GM20431 (cell line): ENCODE data around the gene ZDHHC11.

Source experiments
- in situ Hi-C: fragments of 300-500 bp; cut with MseI, MboI; formaldehyde crosslinking; loops from one replicate; pipeline ENCODE4 v1.15.0; 2020; ENCODE audit warnings: low sequenced_read_pairs; ENCODE audit not compliant: unreplicated experiment

Gene ZDHHC11

DNA sequence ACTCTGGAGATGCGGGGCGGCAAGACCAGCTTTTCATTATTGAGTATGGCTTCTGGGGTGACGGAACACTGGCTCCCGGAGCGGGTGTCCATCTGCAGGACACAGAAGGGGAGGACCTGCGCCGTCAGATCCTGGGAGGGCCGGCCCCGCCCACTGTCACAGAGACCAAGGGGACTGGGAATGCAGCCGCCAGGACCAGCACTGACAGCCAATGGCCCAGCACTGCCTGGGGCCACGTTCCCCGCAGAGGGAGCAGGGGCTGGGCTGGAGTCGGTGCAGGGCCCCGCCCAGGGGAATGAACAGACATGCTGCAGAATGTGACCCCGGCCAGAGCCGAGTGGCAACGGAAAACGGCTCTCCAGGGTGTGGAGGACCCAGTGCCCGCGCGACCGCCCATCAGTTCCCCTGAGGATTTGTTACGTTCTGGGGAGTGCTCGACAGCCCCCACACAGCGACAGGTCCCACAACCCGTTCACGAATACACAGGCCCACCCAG is at the start of gene ZDHHC11:
ZDHHC11 (minus strand) TSS at position 476 of the 496 bp plus-strand sequence; CDS start at position 92, 384 bp downstream.
- in situ Hi-C loops, result no loop called here

GRCh38 chr5:893711-894110 is 42.9 kb upstream of the ZDHHC11 start:
- in situ Hi-C loops, result no loop called here

DNA sequence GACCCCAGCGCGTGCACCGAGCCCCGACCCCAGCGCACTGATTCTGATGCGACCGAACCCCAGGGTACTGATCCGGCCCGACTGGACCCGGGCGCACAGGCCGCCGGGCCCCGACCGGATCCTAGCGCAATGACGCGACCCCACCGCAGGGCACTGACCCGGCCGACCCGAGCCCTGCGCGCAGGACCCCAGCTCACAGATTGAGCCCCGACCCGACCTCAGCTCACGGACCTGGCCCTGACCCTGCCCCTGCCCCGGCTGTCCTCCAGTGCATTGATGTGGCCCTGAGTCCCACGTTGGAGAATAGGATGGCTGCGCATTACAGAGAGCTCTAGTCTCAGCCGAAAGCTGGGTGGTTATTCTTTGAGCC is 42.3 kb upstream of the ZDHHC11 start:
- in situ Hi-C loops, result no loop called here

- in situ Hi-C loops, result no loop called here
Measured at GRCh38 chr5:892394-893136, 41.8 kb upstream of the ZDHHC11 start, which contains the start of the genes BRD9 and TRIP13. Gene BRD9 (minus strand): TSS chr5:892801. CDS start chr5:892657, 144 bp downstream. Gene TRIP13 (plus strand): TSS chr5:892884. CDS start chr5:892999, 115 bp downstream.

- in situ Hi-C loops, result no loop called here
Measured at GRCh38 chr5:891837-892393, 41.1 kb upstream of the ZDHHC11 start.

DNA sequence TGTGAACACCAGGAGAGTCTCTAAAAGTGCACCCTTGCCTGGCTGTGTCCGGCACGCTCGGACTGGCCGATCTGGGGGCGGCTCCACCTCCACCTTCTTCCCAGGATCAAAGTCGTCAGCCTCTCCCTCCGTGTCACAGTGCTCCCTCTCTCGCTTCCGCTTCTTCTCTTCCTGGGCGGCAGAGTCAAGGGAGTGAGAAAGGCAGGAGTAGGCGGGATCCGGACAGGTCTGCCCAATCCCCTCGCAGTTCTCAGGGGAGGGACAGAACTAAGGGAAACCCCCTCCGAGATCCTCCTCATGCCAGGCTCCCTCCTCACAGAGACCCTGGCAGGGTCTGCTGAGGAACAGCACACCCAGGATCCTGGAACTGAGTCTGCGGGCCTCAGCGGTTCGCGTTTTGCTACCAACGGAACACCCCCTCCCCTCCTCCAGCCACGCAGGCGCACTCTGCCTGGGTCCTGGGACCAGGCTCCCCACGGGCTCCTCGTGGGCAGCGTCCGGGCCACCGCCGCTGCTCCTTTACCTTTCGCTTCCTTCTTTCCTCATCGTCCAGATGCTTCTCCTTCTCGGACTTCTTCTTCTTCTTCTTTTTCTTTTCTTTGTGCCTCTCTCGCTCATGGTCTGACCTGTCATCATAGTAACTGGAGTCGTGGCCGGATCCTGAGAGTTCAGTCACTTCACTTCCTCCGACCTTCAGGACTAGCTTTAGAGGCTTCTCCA is 40.5 kb upstream of the ZDHHC11 start:
- in situ Hi-C loops, result no loop called here

DNA sequence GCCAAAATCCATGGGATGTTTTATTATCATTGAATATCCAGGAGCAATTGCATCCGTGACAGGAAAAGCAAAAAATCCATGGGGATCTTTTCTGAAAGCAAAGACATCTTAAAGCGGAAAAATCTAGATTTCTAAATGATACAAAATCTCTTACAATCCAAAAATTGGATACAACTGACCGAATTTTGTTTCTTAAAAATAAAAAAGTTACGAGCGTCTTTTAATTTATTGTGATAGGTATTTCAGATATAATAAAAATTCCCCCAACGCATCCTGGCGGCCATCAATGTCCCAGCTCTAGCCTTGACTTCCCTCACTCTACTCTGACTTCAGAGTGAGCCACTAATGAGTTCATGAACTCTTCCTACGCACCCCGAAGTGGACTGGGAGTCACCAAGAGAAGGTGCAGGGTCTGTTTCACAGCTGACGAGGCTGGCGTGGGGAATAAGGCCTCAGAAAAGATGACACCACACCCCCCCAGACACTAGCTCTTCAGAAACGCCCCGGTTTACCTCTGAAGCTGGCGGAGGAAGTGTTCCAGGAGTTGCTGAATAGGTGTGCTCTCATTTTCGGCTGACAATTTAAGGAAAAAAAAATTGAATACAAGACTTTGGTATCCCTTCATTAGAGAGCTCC is 38.4 kb upstream of the ZDHHC11 start:
- in situ Hi-C loops, result no loop called here

- in situ Hi-C loops, result no loop called here
Measured at GRCh38 chr5:888638-889035, 37.9 kb upstream of the ZDHHC11 start.

- in situ Hi-C loops, result no loop called here
Measured at GRCh38 chr5:887947-888637, 37.3 kb upstream of the ZDHHC11 start.

- in situ Hi-C loops, result no loop called here
Measured at GRCh38 chr5:886716-887325, 36.0 kb upstream of the ZDHHC11 start.

GRCh38 chr5:886036-886435 is 35.2 kb upstream of the ZDHHC11 start:
- in situ Hi-C loops, result no loop called here

- in situ Hi-C loops, result no loop called here
Measured at GRCh38 chr5:885529-885928, 34.7 kb upstream of the ZDHHC11 start.

DNA sequence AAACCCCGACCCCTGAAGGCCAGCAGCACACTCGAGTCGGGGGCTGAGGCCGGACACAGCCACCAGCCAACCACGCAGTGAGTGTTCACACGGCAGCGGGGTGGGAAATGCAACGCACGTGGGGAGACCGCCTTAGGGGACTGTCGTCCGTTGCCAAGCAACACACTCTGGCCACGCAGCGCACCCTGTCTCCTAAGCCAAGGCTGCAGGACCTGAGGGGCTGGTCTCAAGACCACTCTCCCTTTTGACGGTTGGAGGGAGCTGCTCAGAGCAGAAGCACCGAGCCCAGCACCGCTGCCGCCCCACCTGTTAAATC is 34.3 kb upstream of the ZDHHC11 start:
- in situ Hi-C loops, result no loop called here

GRCh38 chr5:884345-885126 is 33.8 kb upstream of the ZDHHC11 start:
- in situ Hi-C loops, result no loop called here

DNA sequence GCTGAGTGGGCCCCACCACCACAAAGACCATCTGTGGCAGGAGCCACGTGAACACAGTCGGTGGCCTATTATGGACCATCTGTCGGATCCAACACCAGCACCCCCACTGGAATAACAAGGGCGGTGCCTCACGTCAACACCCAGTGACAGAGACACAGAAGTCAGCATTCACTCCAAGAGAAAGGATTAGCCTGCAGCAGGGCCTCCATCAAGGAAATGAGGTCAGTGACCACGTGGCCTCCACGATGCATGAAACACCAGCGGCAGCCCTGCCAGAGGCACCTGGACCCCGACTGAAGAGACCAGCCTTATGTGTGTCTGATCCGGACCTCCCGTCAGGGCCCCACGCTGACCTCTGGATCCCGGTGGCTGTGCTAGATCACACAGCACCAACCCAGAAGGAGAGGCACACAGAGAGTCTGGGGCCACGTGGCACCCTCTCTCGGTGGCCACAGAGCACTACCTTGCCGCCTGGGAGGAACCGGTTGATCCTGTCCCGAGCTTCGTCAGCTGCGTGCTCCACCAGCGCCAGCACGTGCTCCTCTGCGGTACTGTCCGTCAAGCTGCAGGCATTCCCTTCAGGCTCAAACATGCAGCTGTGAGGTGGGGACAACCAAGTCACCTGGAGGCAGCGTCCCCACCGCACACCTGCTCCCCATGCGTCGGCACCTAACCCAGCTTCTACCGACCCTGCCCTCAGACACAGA is 32.8 kb upstream of the ZDHHC11 start:
- in situ Hi-C loops, result no loop called here

GRCh38 chr5:882253-883183 is 31.7 kb upstream of the ZDHHC11 start:
- in situ Hi-C loops, result no loop called here

GRCh38 chr5:881551-881935 is 30.8 kb upstream of the ZDHHC11 start:
- in situ Hi-C loops, result no loop called here
